K562 (cell line): Measurements from ENCODE around the gene PLCL1. TPM values are rescaled to one million over a fixed set of nuclear protein-coding genes. Genes with fewer than 3 reads are reported as not detected.

Source experiments
- ARID1B ChIP-seq: fragments of 450-650 bp; IDR thresholded peaks from 2 replicates; pipeline ENCODE4 v1.6.1; 2016; ENCODE audit warnings: antibody characterized with exemption, mild to moderate bottlenecking, inconsistent platforms
- ATF6 ChIP-seq: sonication (generic); formaldehyde crosslinking; IDR thresholded peaks from 2 replicates; pipeline ENCODE4 v1.4.0; 2020; ENCODE audit warnings: mild to moderate bottlenecking, missing genetic modification reagents
- PHTF2 ChIP-seq: fragments of 250-450 bp; sonication (Bioruptor Pico); IDR thresholded peaks from 2 replicates; pipeline ENCODE4 v1.5.0; 2021; ENCODE audit warnings: mild to moderate bottlenecking
- RBM34 ChIP-seq: fragments of 200-400 bp; formaldehyde crosslinking; IDR thresholded peaks from 2 replicates; pipeline ENCODE4 v1.6.1; 2018; ENCODE audit warnings: low read length, borderline replicate concordance; ENCODE audit not compliant: insufficient read depth
- SMARCA5 ChIP-seq: fragments of 450-650 bp; IDR thresholded peaks from 2 replicates; pipeline ENCODE4 v1.6.1; 2016
- ZNF140 ChIP-seq: fragments of 250-450 bp; sonication (Bioruptor Pico); IDR thresholded peaks from 2 replicates; pipeline ENCODE4 v1.8.0; 2021; ENCODE audit warnings: moderate library complexity, mild to moderate bottlenecking, inconsistent platforms
- ZNF165 ChIP-seq: fragments of 250-450 bp; sonication (Bioruptor Pico); IDR thresholded peaks from 2 replicates; pipeline ENCODE4 v1.4.0; 2020; ENCODE audit warnings: borderline replicate concordance
- ZNF589 ChIP-seq: fragments of 200-800 bp; sonication (Bioruptor generic); IDR thresholded peaks from 2 replicates; pipeline ENCODE4 v1.6.1; 2016; ENCODE audit warnings: low read depth, missing genetic modification characterization, missing compliant biosample characterization
- ZNF699 ChIP-seq: fragments of 250-450 bp; sonication (Bioruptor Pico); IDR thresholded peaks from 2 replicates; pipeline ENCODE4 v1.8.0; 2021; ENCODE audit warnings: mild to moderate bottlenecking, moderate library complexity; ENCODE audit not compliant: insufficient replicate concordance
- ZNF830 ChIP-seq: fragments of 250-450 bp; sonication (Bioruptor Pico); IDR thresholded peaks from 2 replicates; pipeline ENCODE4 v1.5.0; 2021; ENCODE audit warnings: mild to moderate bottlenecking
- ZSCAN29 ChIP-seq: fragments of 450-650 bp; IDR thresholded peaks from 2 replicates; pipeline ENCODE4 v1.6.1; 2017
- polyA plus RNA-seq, 8 experiments: library from polyadenylated mRNA; depleted of rRNA in 4 of 8; stranded (reverse) in 5 of 8; unstranded in 3 of 8; fragments of >200 nt; fragmentation: Nextera tagmentation in 2 of 8; fragmentation: Illumina TruSeq in 1 of 8; extraction: Ambion mirVana in 2 of 8; extraction: Trizol in 1 of 8; gene quantifications; 2 replicates each; pipeline versions ENCODE4 v1.2.1 to v1.2.3, GENCODE V29; 2011 to 2014; ENCODE audit warnings: inconsistent platforms in 1 of 8, missing spikeins in 1 of 8
- total RNA-seq, 7 experiments: library from RNA; depleted of rRNA in 6 of 7; stranded (reverse); fragments of >200 nt in 6 of 7; fragmentation: Illumina TruSeq in 2 of 7; extraction: Trizol in 2 of 7; gene quantifications; 2 replicates each; pipeline versions ENCODE4 v1.2.1 to v1.2.3, GENCODE V29; 2011 to 2021; ENCODE audit warnings: low replicate concordance in 1 of 7
- TF ChIP-seq, protein P1 (sequence below), 2 experiments: IDR thresholded peaks in 1 of 2; conservative IDR thresholded peaks in 1 of 2; 2 replicates each; pipeline ENCODE4 v1.6.1; 2016; ENCODE audit warnings: low read depth in 2 of 2, mild to moderate bottlenecking in 1 of 2, missing compliant biosample characterization in 1 of 2, missing genetic modification characterization in 1 of 2, moderate library complexity in 1 of 2
- TF ChIP-seq, protein P2 (sequence below): fragments of 450-650 bp; IDR thresholded peaks from 2 replicates; pipeline ENCODE4 v1.6.1; 2016; ENCODE audit warnings: mild to moderate bottlenecking, moderate library complexity

Gene PLCL1
- total and polyA plus RNA-seq, 9 of the 15 experiments (the other 6 are each of a cell fraction or from before 2014, with no cell fraction given): 2.0 to 17.7 (median 8.6) TPM

DNA sequence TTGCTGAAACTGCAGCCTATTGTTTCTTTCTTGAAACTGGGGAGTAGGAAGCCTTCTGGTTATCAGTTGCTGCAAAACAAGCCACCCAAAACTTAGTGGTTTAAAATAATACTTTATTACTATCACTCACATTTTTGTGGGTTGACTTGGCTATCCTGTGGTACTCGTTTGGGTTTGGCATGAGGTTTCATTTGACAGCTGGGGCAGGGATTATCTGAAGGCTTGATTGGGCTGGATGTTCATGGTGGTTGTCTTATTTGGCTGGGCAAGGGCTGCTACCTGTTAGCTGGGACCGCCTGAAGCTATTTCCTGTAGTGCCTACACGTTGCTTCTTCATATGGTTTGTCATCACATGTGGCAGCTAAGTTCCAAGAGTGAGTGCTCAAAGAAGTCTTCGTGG, 122.3 kb downstream of the PLCL1 start (continued):
- TF ChIP-seq, protein P1, sequence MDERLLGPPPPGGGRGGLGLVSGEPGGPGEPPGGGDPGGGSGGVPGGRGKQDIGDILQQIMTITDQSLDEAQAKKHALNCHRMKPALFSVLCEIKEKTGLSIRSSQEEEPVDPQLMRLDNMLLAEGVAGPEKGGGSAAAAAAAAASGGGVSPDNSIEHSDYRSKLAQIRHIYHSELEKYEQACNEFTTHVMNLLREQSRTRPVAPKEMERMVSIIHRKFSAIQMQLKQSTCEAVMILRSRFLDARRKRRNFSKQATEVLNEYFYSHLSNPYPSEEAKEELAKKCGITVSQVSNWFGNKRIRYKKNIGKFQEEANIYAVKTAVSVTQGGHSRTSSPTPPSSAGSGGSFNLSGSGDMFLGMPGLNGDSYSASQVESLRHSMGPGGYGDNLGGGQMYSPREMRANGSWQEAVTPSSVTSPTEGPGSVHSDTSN (CRISPR knock-in tag; IDR thresholded peaks at IDR 0.05; ENCODE audit: low read depth): no peak
- TF ChIP-seq, protein P1 (tag; conservative IDR thresholded peaks at IDR 0.05; ENCODE audit: low read depth): no peak
- TF ChIP-seq ZNF699 (no peak), ZNF830 (CRISPR knock-in tag) (no peak), ATF6 (CRISPR knock-in tag) (no peak), ZSCAN29 (no peak), ARID1B (peak; percentile 15; the same call in 1 of the 2 replicates), PHTF2 (CRISPR knock-in tag) (no peak), SMARCA5 (no peak), RBM34 (no peak), ZNF589 (CRISPR knock-in tag) (no peak), ZNF165 (CRISPR knock-in tag) (no peak), ZNF140 (no peak)
- TF ChIP-seq, protein P2, sequence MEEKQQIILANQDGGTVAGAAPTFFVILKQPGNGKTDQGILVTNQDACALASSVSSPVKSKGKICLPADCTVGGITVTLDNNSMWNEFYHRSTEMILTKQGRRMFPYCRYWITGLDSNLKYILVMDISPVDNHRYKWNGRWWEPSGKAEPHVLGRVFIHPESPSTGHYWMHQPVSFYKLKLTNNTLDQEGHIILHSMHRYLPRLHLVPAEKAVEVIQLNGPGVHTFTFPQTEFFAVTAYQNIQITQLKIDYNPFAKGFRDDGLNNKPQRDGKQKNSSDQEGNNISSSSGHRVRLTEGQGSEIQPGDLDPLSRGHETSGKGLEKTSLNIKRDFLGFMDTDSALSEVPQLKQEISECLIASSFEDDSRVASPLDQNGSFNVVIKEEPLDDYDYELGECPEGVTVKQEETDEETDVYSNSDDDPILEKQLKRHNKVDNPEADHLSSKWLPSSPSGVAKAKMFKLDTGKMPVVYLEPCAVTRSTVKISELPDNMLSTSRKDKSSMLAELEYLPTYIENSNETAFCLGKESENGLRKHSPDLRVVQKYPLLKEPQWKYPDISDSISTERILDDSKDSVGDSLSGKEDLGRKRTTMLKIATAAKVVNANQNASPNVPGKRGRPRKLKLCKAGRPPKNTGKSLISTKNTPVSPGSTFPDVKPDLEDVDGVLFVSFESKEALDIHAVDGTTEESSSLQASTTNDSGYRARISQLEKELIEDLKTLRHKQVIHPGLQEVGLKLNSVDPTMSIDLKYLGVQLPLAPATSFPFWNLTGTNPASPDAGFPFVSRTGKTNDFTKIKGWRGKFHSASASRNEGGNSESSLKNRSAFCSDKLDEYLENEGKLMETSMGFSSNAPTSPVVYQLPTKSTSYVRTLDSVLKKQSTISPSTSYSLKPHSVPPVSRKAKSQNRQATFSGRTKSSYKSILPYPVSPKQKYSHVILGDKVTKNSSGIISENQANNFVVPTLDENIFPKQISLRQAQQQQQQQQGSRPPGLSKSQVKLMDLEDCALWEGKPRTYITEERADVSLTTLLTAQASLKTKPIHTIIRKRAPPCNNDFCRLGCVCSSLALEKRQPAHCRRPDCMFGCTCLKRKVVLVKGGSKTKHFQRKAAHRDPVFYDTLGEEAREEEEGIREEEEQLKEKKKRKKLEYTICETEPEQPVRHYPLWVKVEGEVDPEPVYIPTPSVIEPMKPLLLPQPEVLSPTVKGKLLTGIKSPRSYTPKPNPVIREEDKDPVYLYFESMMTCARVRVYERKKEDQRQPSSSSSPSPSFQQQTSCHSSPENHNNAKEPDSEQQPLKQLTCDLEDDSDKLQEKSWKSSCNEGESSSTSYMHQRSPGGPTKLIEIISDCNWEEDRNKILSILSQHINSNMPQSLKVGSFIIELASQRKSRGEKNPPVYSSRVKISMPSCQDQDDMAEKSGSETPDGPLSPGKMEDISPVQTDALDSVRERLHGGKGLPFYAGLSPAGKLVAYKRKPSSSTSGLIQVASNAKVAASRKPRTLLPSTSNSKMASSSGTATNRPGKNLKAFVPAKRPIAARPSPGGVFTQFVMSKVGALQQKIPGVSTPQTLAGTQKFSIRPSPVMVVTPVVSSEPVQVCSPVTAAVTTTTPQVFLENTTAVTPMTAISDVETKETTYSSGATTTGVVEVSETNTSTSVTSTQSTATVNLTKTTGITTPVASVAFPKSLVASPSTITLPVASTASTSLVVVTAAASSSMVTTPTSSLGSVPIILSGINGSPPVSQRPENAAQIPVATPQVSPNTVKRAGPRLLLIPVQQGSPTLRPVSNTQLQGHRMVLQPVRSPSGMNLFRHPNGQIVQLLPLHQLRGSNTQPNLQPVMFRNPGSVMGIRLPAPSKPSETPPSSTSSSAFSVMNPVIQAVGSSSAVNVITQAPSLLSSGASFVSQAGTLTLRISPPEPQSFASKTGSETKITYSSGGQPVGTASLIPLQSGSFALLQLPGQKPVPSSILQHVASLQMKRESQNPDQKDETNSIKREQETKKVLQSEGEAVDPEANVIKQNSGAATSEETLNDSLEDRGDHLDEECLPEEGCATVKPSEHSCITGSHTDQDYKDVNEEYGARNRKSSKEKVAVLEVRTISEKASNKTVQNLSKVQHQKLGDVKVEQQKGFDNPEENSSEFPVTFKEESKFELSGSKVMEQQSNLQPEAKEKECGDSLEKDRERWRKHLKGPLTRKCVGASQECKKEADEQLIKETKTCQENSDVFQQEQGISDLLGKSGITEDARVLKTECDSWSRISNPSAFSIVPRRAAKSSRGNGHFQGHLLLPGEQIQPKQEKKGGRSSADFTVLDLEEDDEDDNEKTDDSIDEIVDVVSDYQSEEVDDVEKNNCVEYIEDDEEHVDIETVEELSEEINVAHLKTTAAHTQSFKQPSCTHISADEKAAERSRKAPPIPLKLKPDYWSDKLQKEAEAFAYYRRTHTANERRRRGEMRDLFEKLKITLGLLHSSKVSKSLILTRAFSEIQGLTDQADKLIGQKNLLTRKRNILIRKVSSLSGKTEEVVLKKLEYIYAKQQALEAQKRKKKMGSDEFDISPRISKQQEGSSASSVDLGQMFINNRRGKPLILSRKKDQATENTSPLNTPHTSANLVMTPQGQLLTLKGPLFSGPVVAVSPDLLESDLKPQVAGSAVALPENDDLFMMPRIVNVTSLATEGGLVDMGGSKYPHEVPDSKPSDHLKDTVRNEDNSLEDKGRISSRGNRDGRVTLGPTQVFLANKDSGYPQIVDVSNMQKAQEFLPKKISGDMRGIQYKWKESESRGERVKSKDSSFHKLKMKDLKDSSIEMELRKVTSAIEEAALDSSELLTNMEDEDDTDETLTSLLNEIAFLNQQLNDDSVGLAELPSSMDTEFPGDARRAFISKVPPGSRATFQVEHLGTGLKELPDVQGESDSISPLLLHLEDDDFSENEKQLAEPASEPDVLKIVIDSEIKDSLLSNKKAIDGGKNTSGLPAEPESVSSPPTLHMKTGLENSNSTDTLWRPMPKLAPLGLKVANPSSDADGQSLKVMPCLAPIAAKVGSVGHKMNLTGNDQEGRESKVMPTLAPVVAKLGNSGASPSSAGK: peak; percentile 50
